Astrocyte of the cerebellum (primary cell): ENCODE data around the gene PIGU.

ENCODE experiments used
- DNase-seq: peaks from one replicate; pipeline ENCODE4 v3.0.0-alpha.2; 2011; ENCODE audit warnings: low read depth
- H3K4me3 ChIP-seq: 2 replicates; pipeline ENCODE4 v1.5.1; 2011; ENCODE audit warnings: mild to moderate bottlenecking, low read depth, low read length, moderate library complexity
- CTCF ChIP-seq: IDR thresholded peaks from 2 replicates; pipeline ENCODE4 v1.5.1; 2012; ENCODE audit warnings: low read length, low read depth, moderate library complexity, mild to moderate bottlenecking; ENCODE audit errors: missing control alignments
- in situ Hi-C: cut with HindIII; loops from 2 replicates; pipeline ENCODE4 v1.10.0; 2017; ENCODE audit warnings: low sequenced_read_pairs

PIGU gene

GRCh38 chr20:34577061-34577460 is 99.8 kb downstream of the PIGU start:
- TF ChIP-seq CTCF: no peak
- DNase-seq: no peak
- no peak overlapping the region for H3K4me3 ChIP-seq
- in situ Hi-C loops: no loop called here

GRCh38 chr20:34575756-34576155 is 101.1 kb downstream of the PIGU start:
- no peak overlapping the region for H3K4me3 ChIP-seq
- in situ Hi-C loops: no loop called here
- no peak for TF ChIP-seq CTCF
- DNase-seq: no peak

- no peak for TF ChIP-seq CTCF
Observed at GRCh38 chr20:34575271-34575670, 101.6 kb downstream of the PIGU start.

GRCh38 chr20:34574861-34575260 is 102.0 kb downstream of the PIGU start:
- TF ChIP-seq CTCF: no peak
- H3K4me3 ChIP-seq: no peak overlapping the region
- no peak for DNase-seq
- in situ Hi-C loops: no loop called here

More at GRCh38 chr20:34575271-34575670, 101.6 kb downstream of the PIGU start:
- in situ Hi-C loops: no loop called here
- no peak overlapping the region for H3K4me3 ChIP-seq
- DNase-seq: no peak

- in situ Hi-C loops: no loop called here
- no peak for DNase-seq
- no peak overlapping the region for H3K4me3 ChIP-seq
- no peak for TF ChIP-seq CTCF
Observed at GRCh38 chr20:34574426-34574825, 102.5 kb downstream of the PIGU start.

- no peak for TF ChIP-seq CTCF
Observed at GRCh38 chr20:34573541-34574300, 103.2 kb downstream of the PIGU start.

More at GRCh38 chr20:34573541-34574300, 103.2 kb downstream of the PIGU start:
- H3K4me3 ChIP-seq: no peak overlapping the region
- in situ Hi-C loops: no loop called here
- DNase-seq: no peak
